SK-N-SH treated with all-trans-retinoic acid at 6 μM for 48 hours (cell line): Measurements from ENCODE around the gene ATG16L1.

Experiments used
- ATAC-seq: fragments of 200-7000 bp; cut with Tn5 transposase; 3 replicates; pipeline ENCODE4 v1.9.1; 2020; ENCODE audit warnings: mild to moderate bottlenecking, moderate library complexity
- ARNTL ChIP-seq: fragments of 450-650 bp; formaldehyde crosslinking; IDR thresholded peaks from 2 replicates; pipeline ENCODE4 v1.5.0; 2020; ENCODE audit warnings: low read depth, mild to moderate bottlenecking, moderate library complexity, borderline replicate concordance
- BACH2 ChIP-seq: fragments of 250-450 bp; sonication (Bioruptor Pico); IDR thresholded peaks from 2 replicates; pipeline ENCODE4 v1.9.0; 2021; ENCODE audit warnings: mild to moderate bottlenecking, borderline replicate concordance
- CSDC2 ChIP-seq: fragments of 250-450 bp; sonication (Bioruptor Pico); IDR thresholded peaks from 2 replicates; pipeline ENCODE4 v1.5.0; 2020; ENCODE audit warnings: mild to moderate bottlenecking, moderate library complexity
- ESRRG ChIP-seq: fragments of 250-450 bp; sonication (Bioruptor Pico); IDR thresholded peaks from 2 replicates; pipeline ENCODE4 v1.6.1; 2021; ENCODE audit warnings: mild to moderate bottlenecking
- GLIS3 ChIP-seq: fragments of 250-450 bp; sonication (Bioruptor Pico); IDR thresholded peaks from 2 replicates; pipeline ENCODE4 v1.5.0; 2020; ENCODE audit warnings: mild to moderate bottlenecking, moderate library complexity
- OSR1 ChIP-seq: fragments of 250-450 bp; sonication (Bioruptor Pico); IDR thresholded peaks from 2 replicates; pipeline ENCODE4 v1.8.0; 2022; ENCODE audit warnings: moderate library complexity, mild to moderate bottlenecking, inconsistent platforms
- PPARA ChIP-seq: fragments of 250-450 bp; sonication (Bioruptor Pico); IDR thresholded peaks from 2 replicates; pipeline ENCODE4 v1.5.0; 2020; ENCODE audit warnings: mild to moderate bottlenecking, borderline replicate concordance
- RARB ChIP-seq: fragments of 250-450 bp; sonication (Bioruptor Pico); IDR thresholded peaks from 2 replicates; pipeline ENCODE4 v1.8.0; 2021; ENCODE audit warnings: mild to moderate bottlenecking, moderate library complexity
- SNAI2 ChIP-seq: fragments of 250-450 bp; sonication (Bioruptor Pico); IDR thresholded peaks from 2 replicates; pipeline ENCODE4 v1.5.0; 2020; ENCODE audit warnings: mild to moderate bottlenecking, moderate library complexity
- TOX ChIP-seq: fragments of 250-450 bp; sonication (Bioruptor Pico); IDR thresholded peaks from 2 replicates; pipeline ENCODE4 v1.8.0; 2021; ENCODE audit warnings: mild to moderate bottlenecking, moderate library complexity, borderline replicate concordance
- ZC3H10 ChIP-seq: fragments of 250-450 bp; sonication (Bioruptor Pico); IDR thresholded peaks from 2 replicates; pipeline ENCODE4 v1.5.1; 2021; ENCODE audit warnings: mild to moderate bottlenecking, moderate library complexity
- ZFP3 ChIP-seq: fragments of 250-450 bp; sonication (Bioruptor Pico); IDR thresholded peaks from 2 replicates; pipeline ENCODE4 v1.5.0; 2020; ENCODE audit warnings: mild to moderate bottlenecking, moderate library complexity
- ZFP30 ChIP-seq: fragments of 450-650 bp; formaldehyde crosslinking; IDR thresholded peaks from 2 replicates; pipeline ENCODE4 v1.5.0; 2022; ENCODE audit warnings: mild to moderate bottlenecking, moderate library complexity
- ZNF565 ChIP-seq: fragments of 450-650 bp; formaldehyde crosslinking; conservative IDR thresholded peaks from 2 replicates; pipeline ENCODE4 v1.5.0; 2020; ENCODE audit warnings: low read depth, mild to moderate bottlenecking, moderate library complexity
- ZNF70 ChIP-seq: fragments of 450-650 bp; formaldehyde crosslinking; IDR thresholded peaks from 2 replicates; pipeline ENCODE4 v1.5.0; 2020; ENCODE audit warnings: mild to moderate bottlenecking, moderate library complexity
- ZNF8 ChIP-seq: fragments of 450-650 bp; formaldehyde crosslinking; IDR thresholded peaks from 2 replicates; pipeline ENCODE4 v1.5.0; 2020; ENCODE audit warnings: mild to moderate bottlenecking, moderate library complexity
- TF ChIP-seq, protein P1 (sequence below): fragments of 250-450 bp; sonication (Bioruptor Pico); IDR thresholded peaks from 2 replicates; pipeline ENCODE4 v1.8.0; 2021; ENCODE audit warnings: low read depth, mild to moderate bottlenecking, moderate library complexity, borderline replicate concordance
- TF ChIP-seq, protein P2 (sequence below): fragments of 250-450 bp; sonication (Bioruptor Pico); IDR thresholded peaks from 2 replicates; pipeline ENCODE4 v1.5.1; 2020; ENCODE audit warnings: low read depth, mild to moderate bottlenecking, moderate library complexity
- TF ChIP-seq, protein P3 (sequence below): fragments of 250-450 bp; sonication (Bioruptor Pico); IDR thresholded peaks from 2 replicates; pipeline ENCODE4 v1.5.1; 2021; ENCODE audit warnings: mild to moderate bottlenecking, moderate library complexity
- TF ChIP-seq, protein P4 (sequence below): fragments of 250-450 bp; sonication (Bioruptor Pico); IDR thresholded peaks from 2 replicates; pipeline ENCODE4 v1.5.0; 2020; ENCODE audit warnings: mild to moderate bottlenecking, moderate library complexity
- TF ChIP-seq, protein P5 (sequence below): fragments of 250-450 bp; sonication (Bioruptor Pico); IDR thresholded peaks from 2 replicates; pipeline ENCODE4 v1.8.0; 2020; ENCODE audit warnings: mild to moderate bottlenecking, moderate library complexity, borderline replicate concordance

Gene ATG16L1

DNA sequence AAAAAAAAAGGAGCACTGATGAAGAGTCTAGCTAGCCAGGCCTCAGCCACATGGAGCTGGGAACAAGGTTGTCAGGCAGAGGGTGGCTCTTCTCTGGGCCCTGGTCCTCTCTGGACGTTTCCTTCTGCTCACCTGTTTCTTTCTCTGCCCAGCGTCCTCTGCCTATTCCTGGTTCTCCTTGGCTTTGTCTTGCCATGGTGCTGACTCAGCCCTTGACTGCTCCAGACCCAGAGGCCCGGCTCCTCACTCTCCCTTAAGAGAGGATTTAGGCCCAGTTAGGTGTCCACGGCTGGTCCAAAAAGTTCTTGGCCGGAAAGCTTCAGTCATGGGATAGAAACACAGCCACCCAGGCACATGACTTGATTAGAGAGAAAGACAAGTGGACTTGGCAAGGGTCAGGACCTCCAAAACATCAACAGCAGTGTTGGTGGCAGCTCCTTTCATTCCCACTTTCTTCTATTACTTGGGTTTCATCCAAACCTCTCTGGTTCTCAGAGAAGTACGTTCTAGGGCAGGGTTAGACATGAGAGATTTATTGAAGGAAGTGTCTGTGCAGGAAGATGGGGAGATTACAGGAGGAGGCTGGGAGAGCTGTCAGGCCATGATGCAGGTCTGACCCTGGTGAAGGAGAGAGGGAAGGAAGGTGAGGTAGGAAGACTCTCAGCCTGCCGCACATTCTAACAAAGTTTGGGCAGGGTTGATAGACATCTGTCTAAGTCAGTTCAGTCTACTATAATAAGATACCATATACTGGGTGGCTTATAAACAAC lies 14.5 kb upstream of the ATG16L1 start:
- ATAC-seq = no peak
- no peak for TF ChIP-seq ZNF8 (CRISPR knock-in tag)
- TF ChIP-seq GLIS3 (CRISPR knock-in tag) = no peak
- no peak for TF ChIP-seq RARB
- TF ChIP-seq ZFP3 (CRISPR knock-in tag) = no peak
- TF ChIP-seq TOX (CRISPR knock-in tag) = no peak
- TF ChIP-seq, protein P1, sequence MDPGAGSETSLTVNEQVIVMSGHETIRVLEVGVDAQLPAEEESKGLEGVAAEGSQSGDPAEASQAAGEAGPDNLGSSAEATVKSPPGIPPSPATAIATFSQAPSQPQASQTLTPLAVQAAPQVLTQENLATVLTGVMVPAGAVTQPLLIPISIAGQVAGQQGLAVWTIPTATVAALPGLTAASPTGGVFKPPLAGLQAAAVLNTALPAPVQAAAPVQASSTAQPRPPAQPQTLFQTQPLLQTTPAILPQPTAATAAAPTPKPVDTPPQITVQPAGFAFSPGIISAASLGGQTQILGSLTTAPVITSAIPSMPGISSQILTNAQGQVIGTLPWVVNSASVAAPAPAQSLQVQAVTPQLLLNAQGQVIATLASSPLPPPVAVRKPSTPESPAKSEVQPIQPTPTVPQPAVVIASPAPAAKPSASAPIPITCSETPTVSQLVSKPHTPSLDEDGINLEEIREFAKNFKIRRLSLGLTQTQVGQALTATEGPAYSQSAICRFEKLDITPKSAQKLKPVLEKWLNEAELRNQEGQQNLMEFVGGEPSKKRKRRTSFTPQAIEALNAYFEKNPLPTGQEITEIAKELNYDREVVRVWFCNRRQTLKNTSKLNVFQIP (CRISPR knock-in tag) = no peak
- TF ChIP-seq, protein P2, sequence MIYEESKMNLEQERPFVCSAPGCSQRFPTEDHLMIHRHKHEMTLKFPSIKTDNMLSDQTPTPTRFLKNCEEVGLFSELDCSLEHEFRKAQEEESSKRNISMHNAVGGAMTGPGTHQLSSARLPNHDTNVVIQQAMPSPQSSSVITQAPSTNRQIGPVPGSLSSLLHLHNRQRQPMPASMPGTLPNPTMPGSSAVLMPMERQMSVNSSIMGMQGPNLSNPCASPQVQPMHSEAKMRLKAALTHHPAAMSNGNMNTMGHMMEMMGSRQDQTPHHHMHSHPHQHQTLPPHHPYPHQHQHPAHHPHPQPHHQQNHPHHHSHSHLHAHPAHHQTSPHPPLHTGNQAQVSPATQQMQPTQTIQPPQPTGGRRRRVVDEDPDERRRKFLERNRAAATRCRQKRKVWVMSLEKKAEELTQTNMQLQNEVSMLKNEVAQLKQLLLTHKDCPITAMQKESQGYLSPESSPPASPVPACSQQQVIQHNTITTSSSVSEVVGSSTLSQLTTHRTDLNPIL = no peak
- no peak for TF ChIP-seq OSR1
- no peak for TF ChIP-seq SNAI2 (CRISPR knock-in tag)
- TF ChIP-seq ARNTL (CRISPR knock-in tag) = no peak
- no peak for TF ChIP-seq ZNF565

DNA sequence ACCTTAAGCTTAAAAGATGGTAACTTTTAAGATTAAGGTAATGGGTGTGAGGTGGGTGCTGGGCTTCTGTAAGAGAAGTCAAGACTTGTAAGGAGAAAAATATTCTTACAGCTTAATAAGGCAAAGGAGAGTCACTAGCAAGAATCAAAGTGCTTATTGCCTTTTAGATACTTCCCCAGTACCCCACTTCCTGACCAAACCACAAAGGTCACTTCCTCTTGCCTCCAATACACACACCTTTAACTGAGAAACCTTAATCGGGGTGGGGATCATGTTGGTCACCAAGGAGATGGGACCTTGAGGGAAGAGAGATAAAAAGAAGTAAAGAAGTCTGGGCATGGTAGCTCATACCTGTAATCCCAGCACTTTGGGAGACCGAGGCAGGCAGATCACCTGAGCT lies 10.6 kb upstream of the ATG16L1 start:
- no peak for ATAC-seq
- no peak for TF ChIP-seq GLIS3 (CRISPR knock-in tag)
- no peak for TF ChIP-seq ZFP30 (CRISPR knock-in tag)
- TF ChIP-seq, protein P3, sequence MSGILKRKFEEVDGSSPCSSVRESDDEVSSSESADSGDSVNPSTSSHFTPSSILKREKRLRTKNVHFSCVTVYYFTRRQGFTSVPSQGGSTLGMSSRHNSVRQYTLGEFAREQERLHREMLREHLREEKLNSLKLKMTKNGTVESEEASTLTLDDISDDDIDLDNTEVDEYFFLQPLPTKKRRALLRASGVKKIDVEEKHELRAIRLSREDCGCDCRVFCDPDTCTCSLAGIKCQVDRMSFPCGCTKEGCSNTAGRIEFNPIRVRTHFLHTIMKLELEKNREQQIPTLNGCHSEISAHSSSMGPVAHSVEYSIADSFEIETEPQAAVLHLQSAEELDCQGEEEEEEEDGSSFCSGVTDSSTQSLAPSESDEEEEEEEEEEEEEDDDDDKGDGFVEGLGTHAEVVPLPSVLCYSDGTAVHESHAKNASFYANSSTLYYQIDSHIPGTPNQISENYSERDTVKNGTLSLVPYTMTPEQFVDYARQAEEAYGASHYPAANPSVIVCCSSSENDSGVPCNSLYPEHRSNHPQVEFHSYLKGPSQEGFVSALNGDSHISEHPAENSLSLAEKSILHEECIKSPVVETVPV (CRISPR knock-in tag) = no peak
- no peak for TF ChIP-seq RARB
- TF ChIP-seq ESRRG = no peak
- no peak for TF ChIP-seq ZNF565
- TF ChIP-seq, protein P4, sequence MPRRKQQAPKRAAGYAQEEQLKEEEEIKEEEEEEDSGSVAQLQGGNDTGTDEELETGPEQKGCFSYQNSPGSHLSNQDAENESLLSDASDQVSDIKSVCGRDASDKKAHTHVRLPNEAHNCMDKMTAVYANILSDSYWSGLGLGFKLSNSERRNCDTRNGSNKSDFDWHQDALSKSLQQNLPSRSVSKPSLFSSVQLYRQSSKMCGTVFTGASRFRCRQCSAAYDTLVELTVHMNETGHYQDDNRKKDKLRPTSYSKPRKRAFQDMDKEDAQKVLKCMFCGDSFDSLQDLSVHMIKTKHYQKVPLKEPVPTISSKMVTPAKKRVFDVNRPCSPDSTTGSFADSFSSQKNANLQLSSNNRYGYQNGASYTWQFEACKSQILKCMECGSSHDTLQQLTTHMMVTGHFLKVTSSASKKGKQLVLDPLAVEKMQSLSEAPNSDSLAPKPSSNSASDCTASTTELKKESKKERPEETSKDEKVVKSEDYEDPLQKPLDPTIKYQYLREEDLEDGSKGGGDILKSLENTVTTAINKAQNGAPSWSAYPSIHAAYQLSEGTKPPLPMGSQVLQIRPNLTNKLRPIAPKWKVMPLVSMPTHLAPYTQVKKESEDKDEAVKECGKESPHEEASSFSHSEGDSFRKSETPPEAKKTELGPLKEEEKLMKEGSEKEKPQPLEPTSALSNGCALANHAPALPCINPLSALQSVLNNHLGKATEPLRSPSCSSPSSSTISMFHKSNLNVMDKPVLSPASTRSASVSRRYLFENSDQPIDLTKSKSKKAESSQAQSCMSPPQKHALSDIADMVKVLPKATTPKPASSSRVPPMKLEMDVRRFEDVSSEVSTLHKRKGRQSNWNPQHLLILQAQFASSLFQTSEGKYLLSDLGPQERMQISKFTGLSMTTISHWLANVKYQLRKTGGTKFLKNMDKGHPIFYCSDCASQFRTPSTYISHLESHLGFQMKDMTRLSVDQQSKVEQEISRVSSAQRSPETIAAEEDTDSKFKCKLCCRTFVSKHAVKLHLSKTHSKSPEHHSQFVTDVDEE (CRISPR knock-in tag) = no peak
- TF ChIP-seq, protein P1 (CRISPR knock-in tag) = no peak
- TF ChIP-seq TOX (CRISPR knock-in tag) = no peak
- TF ChIP-seq ZC3H10 = no peak
- TF ChIP-seq, protein P5, sequence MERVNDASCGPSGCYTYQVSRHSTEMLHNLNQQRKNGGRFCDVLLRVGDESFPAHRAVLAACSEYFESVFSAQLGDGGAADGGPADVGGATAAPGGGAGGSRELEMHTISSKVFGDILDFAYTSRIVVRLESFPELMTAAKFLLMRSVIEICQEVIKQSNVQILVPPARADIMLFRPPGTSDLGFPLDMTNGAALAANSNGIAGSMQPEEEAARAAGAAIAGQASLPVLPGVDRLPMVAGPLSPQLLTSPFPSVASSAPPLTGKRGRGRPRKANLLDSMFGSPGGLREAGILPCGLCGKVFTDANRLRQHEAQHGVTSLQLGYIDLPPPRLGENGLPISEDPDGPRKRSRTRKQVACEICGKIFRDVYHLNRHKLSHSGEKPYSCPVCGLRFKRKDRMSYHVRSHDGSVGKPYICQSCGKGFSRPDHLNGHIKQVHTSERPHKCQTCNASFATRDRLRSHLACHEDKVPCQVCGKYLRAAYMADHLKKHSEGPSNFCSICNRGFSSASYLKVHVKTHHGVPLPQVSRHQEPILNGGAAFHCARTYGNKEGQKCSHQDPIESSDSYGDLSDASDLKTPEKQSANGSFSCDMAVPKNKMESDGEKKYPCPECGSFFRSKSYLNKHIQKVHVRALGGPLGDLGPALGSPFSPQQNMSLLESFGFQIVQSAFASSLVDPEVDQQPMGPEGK = no peak
- TF ChIP-seq ZNF70 (CRISPR knock-in tag) = no peak
- no peak for TF ChIP-seq OSR1
- TF ChIP-seq PPARA (CRISPR knock-in tag) = no peak
- no peak for TF ChIP-seq ARNTL (CRISPR knock-in tag)
- TF ChIP-seq BACH2 (CRISPR knock-in tag) = no peak
- TF ChIP-seq ZFP3 (CRISPR knock-in tag) = no peak
- TF ChIP-seq, protein P2 = no peak
- TF ChIP-seq CSDC2 (CRISPR knock-in tag) = no peak
- TF ChIP-seq, all 23 proteins: peak for 0
